Lower leg skin (tissue), 4 donors: ENCODE results near the gene VWA5B1. TPM values are rescaled to one million over a fixed set of nuclear protein-coding genes. Genes with fewer than 3 reads are reported as not detected.

Source experiments
- DNase-seq, 2 donors: peaks; one replicate each; pipeline ENCODE4 v3.0.0-alpha.2; 2019; ENCODE audit warnings: low spot score in 2 of 2
- H3K4me3 ChIP-seq: fragments of 200-600 bp; sonication (generic); 2 replicates; pipeline ENCODE4 v1.5.1; 2017; ENCODE audit warnings: mild to moderate bottlenecking, low read depth; ENCODE audit not compliant: poor library complexity, severe bottlenecking
- CTCF ChIP-seq, 3 donors: fragments of 450-650 bp; IDR thresholded peaks; one replicate each; pipeline ENCODE4 v1.5.1; 2016; ENCODE audit warnings: antibody characterized with exemption in 3 of 3, mild to moderate bottlenecking in 3 of 3, moderate library complexity in 2 of 3
- POLR2A ChIP-seq, 2 donors: fragments of 450-650 bp; IDR thresholded peaks; one replicate each; pipeline ENCODE4 v1.6.1; 2016 to 2017; ENCODE audit warnings: antibody characterized with exemption in 2 of 2, mild to moderate bottlenecking in 1 of 2, moderate library complexity in 1 of 2
- WGBS, 2 donors: methylation state at CpG; one replicate each; pipeline ENCODE4 v1.1.5; 2018; 5-methylcytosine and 5-hydroxymethylcytosine counted together
- intact Hi-C: fragments of 100-400 bp; cut with DNase I; formaldehyde crosslinking; loops from one replicate; pipeline ENCODE4 v1.15.0; 2023; ENCODE audit warnings: low total_unique reads
- total RNA-seq, 4 donors: library from RNA; depleted of rRNA; stranded (reverse); fragments of >200 nt; gene quantifications; one replicate each; pipeline ENCODE4 v1.1.0, GENCODE V29; 2016

Gene VWA5B1
- total RNA-seq, 4 donors from 2014 or later = not detected

DNA sequence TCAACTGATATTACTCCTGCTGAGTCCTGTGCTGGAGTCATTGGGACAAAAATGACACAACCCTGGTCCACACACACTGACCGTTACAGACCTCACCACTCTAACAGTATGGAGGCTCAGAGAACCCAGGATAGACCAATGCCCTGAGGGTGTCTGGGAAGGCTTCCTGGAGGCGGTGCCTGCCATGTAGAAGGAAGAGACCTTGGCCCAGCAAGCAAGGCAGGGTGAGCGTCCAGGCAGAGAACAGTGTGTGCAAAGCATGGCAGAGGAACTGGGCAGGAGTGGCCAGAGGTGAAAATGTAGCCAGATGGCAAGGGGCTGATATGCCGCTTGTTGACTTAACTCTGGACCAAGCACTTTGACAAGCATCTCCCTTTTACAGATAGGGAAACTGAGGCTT lies 85.5 kb downstream of the VWA5B1 start:
- 73 to 74% methylated on average over 4 of the region's 4 CpGs for WGBS, 2 donors

DNA sequence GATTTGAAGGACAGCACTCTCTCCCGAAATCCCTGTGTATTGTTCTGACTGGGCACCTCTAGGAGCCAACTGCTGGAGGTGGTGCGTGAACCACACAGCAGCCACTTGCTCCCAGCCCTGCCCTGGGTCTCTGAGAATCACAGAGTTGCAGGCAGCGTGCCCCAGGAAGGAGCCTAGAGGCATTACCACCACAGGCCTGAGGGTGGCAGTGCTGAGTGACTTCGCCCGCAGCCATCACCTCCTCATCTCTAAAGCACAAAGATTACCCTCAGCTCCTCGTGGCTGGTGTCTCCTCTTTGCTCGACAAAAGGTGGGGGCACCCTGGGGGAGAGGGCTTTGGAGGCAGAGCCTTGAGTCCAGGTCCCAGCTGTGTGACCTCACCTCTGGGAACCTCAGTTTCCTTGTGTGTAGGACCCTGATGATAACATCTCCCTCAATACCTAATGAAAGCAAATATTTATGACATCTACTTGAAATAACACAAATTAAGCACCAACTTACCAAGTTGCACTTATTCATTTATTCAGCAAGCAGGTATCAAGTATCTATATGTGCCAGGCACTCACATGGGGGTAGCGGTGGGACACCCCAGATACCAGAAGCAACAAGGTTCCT lies 86.3 kb downstream of the VWA5B1 start:
- WGBS, 2 donors = 22 to 31% methylated on average over 6 to 8 of the region's 8 CpGs
- no peak for TF ChIP-seq CTCF (IDR thresholded peaks at IDR 0.05)
- TF ChIP-seq POLR2A (IDR thresholded peaks at IDR 0.05) = no peak
- intact Hi-C loops = no loop called here
- H3K4me3 ChIP-seq = no peak overlapping the region
- peak in 1 of 2 donors; percentile 88 for DNase-seq

More for the DNA sequence above, 85.5 kb downstream of the VWA5B1 start:
- TF ChIP-seq CTCF (IDR thresholded peaks at IDR 0.05) = no peak
- no peak for TF ChIP-seq POLR2A (IDR thresholded peaks at IDR 0.05)
- intact Hi-C loops = no loop called here
- no peak for DNase-seq
- no peak overlapping the region for H3K4me3 ChIP-seq

DNA sequence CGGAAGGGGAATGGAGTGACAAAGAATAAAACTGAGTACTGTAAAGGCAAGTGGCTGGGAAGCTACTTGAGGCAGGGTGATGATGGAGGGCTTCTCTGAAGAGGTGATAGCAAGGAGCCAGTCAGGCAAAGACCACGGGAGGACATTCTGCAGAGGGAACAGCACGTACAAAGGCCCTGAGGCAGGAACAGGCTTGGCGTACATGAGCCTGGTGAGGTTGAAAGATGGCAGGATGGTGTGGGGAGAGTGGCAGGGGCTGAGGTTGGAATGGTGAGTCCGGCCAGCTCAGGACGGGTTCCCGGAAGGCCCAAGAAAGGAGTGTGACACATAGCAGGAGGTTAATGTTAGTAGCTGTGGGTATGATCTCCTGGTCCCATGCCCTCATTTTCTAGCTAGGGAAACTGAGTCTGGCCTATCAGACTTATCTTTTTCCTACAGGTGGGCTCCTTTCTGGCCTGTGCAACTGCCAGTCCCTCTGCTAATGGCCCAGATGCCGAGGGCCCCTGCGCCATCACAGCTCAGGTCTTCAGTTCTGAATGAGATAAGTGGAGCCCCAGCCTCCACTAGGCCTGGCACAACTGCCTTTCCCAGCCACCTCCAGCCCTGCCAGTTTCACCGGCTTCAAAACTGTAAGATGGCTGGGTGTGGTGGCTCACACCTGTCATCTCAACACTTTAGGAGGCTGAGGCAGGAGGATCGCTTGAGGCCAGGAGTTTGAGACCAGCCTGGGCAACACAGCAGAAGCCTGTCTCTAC lies 87.0 kb downstream of the VWA5B1 start:
- TF ChIP-seq CTCF (IDR thresholded peaks at IDR 0.05) = no peak
- no peak for TF ChIP-seq POLR2A (IDR thresholded peaks at IDR 0.05)
- H3K4me3 ChIP-seq = no peak overlapping the region
- intact Hi-C loops = no loop called here
- no peak for DNase-seq
- 92 to 94% methylated on average over 11 of the region's 11 CpGs for WGBS, 2 donors

- H3K4me3 ChIP-seq = no peak overlapping the region
- DNase-seq = no peak
- 71 to 74% methylated on average over 7 of the region's 7 CpGs for WGBS, 2 donors
- TF ChIP-seq CTCF (IDR thresholded peaks at IDR 0.05) = no peak
- TF ChIP-seq POLR2A (IDR thresholded peaks at IDR 0.05) = no peak
- intact Hi-C loops = no loop called here
Observed at GRCh38 chr1:20379075-20379474, 88.4 kb downstream of the VWA5B1 start.

DNA sequence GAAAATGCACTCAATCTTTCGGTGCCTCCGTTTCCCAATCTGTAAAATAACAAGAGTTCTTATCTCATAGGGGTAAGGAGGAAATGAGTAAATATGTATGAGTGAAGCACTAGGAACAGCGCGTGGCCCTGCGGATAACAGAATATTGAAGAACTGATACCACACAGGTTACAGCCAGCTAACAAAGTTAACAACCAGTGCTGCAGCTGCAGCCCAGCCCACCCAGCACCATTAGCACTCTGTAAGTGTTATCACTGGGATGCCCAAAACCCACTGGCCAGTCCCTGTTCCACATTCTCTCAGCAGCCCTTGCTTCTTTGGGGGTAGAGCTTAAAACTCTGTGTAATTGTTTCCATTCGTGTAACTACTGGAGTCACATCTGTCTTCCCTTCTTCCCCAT lies 89.5 kb downstream of the VWA5B1 start:
- no peak for TF ChIP-seq CTCF (IDR thresholded peaks at IDR 0.05)
- TF ChIP-seq POLR2A (IDR thresholded peaks at IDR 0.05) = no peak
- 78 to 91% methylated on average over 6 of the region's 6 CpGs for WGBS, 2 donors
- intact Hi-C loops = loop anchor here (10.0 kb wide), 1 partner anchor 105 kb away; the partner anchor contains the start of gene CAMK2N1
- DNase-seq = no peak
- no peak overlapping the region for H3K4me3 ChIP-seq
